Measurements from ENCODE around the gene CLIC4.

CLIC4 gene

DNA sequence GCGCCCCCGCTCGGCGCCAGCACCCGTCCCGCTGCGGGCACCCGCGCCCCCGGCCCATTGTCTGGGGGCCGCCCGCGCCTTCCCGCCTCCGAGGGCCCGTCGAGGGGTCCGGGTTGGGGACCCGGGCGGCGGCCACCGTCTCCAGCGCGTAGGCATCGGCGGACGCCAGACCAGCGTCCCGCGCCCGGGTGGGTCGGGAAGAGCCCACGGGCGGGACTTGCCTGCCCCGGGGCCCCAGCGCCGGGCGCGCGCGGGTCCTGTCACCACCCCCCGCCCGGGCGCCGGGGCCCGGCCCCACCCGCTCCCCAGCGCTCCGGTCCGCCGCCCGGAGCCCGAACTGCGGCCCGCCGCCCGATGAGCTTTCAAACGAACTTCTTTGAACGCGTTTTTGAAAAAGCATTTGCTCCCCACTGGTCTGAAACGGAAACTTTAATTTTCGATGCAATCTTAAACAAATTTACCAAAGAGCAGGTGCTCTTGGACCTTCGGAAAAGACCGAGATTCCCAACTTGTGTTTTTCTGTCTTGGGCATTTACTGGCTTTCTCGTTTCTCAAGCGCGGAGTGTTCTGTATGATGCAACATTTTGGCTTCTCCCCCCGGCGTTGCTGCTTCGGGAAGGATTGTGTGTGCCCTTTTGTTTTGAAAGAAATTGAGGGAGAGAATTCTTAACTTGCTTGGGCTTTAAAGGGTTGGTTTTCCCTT is 615 bp downstream of the CLIC4 start:
- no peak for DNase-seq (ENCODE audit: low spot score)
- TF ChIP-seq, protein P1, sequence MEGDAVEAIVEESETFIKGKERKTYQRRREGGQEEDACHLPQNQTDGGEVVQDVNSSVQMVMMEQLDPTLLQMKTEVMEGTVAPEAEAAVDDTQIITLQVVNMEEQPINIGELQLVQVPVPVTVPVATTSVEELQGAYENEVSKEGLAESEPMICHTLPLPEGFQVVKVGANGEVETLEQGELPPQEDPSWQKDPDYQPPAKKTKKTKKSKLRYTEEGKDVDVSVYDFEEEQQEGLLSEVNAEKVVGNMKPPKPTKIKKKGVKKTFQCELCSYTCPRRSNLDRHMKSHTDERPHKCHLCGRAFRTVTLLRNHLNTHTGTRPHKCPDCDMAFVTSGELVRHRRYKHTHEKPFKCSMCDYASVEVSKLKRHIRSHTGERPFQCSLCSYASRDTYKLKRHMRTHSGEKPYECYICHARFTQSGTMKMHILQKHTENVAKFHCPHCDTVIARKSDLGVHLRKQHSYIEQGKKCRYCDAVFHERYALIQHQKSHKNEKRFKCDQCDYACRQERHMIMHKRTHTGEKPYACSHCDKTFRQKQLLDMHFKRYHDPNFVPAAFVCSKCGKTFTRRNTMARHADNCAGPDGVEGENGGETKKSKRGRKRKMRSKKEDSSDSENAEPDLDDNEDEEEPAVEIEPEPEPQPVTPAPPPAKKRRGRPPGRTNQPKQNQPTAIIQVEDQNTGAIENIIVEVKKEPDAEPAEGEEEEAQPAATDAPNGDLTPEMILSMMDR (conservative IDR thresholded peaks at IDR 0.05; ENCODE audit: low read depth), result no peak
- H3K27ac ChIP-seq, result peak overlapping the region; percentile 89
- CTCF ChIA-PET, result interaction anchor here (0.6 to 2.0 kb wide), 5 partner anchors 20 to 815 kb away, joined by 3 to 10 read pairs (median 4); no protein-coding TSS in a partner anchor
- POLR2A ChIA-PET (ENCODE audit: low non-redundant PET), result interaction anchor here (0.6 to 1.4 kb wide), 3 partner anchors 9 to 39 kb away, joined by 3 to 6 read pairs (median 5); no protein-coding TSS in a partner anchor

DNA sequence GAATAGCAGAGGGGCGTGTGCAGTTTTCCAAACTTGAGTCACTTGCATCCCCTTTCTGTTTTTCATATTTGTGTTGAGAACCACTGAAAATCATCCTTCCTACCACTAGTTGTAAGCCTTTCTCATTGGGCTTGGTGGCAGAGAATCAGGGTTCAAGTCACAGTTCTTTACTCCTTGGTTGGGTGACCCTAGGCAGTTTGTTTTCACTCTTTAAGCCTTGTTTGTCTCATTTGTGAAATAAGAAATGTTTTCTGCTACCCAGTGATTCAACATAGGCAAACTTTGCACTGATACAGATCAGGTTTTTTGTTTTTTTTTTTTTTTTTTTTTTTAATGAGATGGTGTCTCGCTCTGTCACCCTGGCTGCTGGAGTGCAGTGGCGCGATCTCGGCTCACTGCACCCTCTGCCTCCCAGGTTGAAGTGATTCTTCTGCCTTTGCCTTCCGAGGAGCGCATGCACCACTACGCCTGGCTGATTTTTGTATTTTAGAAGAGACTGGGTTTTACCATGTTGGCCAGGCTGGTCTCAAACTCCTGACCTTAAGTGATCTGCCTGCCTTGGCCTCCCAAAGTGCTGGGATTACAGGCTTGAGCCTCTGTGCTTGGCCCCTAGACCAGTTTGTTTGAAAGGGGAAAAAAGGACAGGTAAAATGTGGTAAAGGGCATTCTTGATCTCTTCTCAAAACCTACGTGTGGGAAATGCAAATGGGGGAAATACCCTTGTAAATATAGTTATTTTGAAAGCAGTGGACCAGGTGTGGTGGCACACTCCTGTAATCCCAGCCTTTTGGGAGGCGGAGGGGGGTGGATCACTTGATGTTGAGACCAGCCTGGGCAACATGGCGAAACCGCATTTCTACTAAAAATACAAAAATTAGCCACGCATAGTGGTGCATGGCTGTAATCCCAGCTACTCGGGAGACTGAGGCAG is 3.2 kb downstream of the CLIC4 start:
- CTCF ChIA-PET, result interaction anchor here (0.7 kb wide), 2 partner anchors 18 to 72 kb away, joined by 5 to 6 read pairs; no protein-coding TSS in a partner anchor
- peak overlapping the region; percentile 18; the same call in 1 of the 2 replicates for H3K27ac ChIP-seq
- POLR2A ChIA-PET (ENCODE audit: low non-redundant PET), result interaction anchor here (0.6 kb wide), 1 partner anchor 1222 kb away, joined by 7 read pairs; no protein-coding TSS in a partner anchor

DNA sequence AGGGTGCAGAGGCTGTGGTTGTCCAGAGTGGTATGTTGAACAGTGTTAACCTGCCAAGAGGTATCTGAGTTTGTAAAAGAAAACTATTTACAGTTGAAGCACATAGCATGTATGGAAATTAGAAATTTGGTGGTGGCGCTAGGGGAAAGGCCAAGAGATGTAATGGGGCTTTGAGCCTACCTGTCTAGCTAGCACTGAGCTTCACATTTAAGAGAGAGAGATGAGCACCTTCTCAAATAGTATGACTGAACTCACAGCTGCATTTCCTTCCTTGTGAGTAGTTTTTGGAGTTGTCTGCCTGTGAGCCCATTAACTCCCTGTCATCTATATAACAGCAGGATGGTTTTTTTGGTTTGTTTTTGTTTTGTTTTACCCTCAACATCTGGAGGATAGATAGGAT is 4.0 kb downstream of the CLIC4 start:
- POLR2A ChIA-PET (ENCODE audit: low non-redundant PET), result no interaction called here
- no peak overlapping the region for H3K27ac ChIP-seq
- TF ChIP-seq, protein P1 (conservative IDR thresholded peaks at IDR 0.05; ENCODE audit: low read depth), result no peak
- DNase-seq (ENCODE audit: low spot score), result no peak
- CTCF ChIA-PET, result interaction anchor here (0.9 kb wide), 1 partner anchor 61 kb away, joined by 3 read pairs; no protein-coding TSS in a partner anchor

More for the DNA sequence above, 3.2 kb downstream of the CLIC4 start:
- no peak for DNase-seq (ENCODE audit: low spot score)
- TF ChIP-seq, protein P1 (conservative IDR thresholded peaks at IDR 0.05; ENCODE audit: low read depth), result no peak

DNA sequence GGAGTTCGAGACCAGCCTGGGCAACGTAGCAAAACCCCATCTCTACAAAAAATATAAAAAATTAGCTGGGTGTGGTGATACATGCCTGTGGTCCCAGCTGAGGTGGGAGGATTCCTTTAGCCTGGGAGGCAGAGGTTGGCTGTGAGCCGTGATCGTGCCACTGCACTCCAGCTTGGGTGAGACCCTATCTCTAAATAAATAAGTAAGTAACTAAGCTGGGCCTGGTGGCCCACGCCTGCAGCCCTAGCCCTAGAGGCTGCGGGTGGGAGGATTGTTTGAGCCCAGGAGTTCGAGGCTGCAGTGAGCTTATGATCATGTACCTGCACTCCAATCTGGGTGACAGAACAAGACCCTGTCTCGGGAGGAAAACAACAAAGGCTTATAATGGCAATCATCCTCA is 4.6 kb downstream of the CLIC4 start:
- TF ChIP-seq, protein P1 (conservative IDR thresholded peaks at IDR 0.05; ENCODE audit: low read depth), result no peak
- DNase-seq (ENCODE audit: low spot score), result no peak
- H3K27ac ChIP-seq, result no peak overlapping the region
- ChIA-PET CTCF (interaction anchor here (0.9 kb wide), 1 partner anchor 62 kb away, joined by 3 read pairs; no protein-coding TSS in a partner anchor), POLR2A (ENCODE audit: low non-redundant PET) (no interaction called here)

DNA sequence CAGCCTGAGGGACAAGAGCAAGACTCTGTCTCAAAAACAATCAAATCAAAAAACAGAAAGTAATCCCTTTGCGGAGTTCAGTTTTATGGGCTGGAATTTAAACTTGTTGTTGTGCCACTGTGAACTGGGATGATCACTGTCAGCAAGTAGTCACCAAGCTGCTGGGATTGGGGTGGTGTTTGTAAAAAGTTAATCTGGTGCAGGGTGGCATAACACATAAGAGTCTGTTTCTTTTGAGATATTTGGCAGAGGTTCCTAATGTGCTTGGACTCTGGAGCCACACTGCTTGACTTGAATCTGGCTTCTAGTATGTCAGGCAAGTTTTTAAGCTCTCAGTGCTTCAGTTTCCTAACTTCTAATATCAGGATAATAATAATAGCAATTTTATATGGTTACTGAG is 6.6 kb downstream of the CLIC4 start:
- ChIA-PET CTCF (no interaction called here), POLR2A (ENCODE audit: low non-redundant PET) (no interaction called here)
- TF ChIP-seq, protein P1 (conservative IDR thresholded peaks at IDR 0.05; ENCODE audit: low read depth), result no peak
- no peak for DNase-seq (ENCODE audit: low spot score)
- no peak overlapping the region for H3K27ac ChIP-seq

DNA sequence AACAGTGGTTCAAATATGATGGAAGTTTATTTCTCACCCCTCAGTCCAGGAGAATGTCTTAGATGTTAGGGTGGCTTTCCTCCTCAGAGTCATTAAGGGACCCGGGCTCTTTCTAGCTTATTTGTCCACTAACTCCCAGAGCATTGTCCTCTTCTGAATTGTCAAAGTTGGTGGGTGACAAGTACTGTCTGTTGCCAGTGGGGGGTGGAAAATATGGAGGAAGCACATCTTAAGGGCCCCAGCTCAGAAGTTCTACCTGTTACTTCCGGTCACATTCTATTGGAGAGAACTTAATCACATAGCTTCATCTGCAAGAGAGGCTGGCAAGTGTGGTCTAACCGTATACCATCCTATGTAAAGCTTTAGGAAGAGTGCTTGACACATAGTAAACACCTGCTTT is 7.1 kb downstream of the CLIC4 start:
- ChIA-PET POLR2A (ENCODE audit: low non-redundant PET) (no interaction called here), CTCF (interaction anchor here (0.6 kb wide), 1 partner anchor 494 kb away, joined by 3 read pairs; no protein-coding TSS in a partner anchor)
- TF ChIP-seq, protein P1 (conservative IDR thresholded peaks at IDR 0.05; ENCODE audit: low read depth), result no peak
- DNase-seq (ENCODE audit: low spot score), result no peak
- no peak overlapping the region for H3K27ac ChIP-seq
